Erythroblast (primary cell): ENCODE data around the gene OTUB1.

Source experiments
- GATA1 ChIP-seq: IDR thresholded peaks from 2 replicates; pipeline ENCODE4 v1.6.1; 2011; ENCODE audit warnings: low read depth, mild to moderate bottlenecking, control low read depth, low read length, moderate library complexity
- POLR2A ChIP-seq: IDR thresholded peaks from 2 replicates; pipeline ENCODE4 v1.6.1; 2011; ENCODE audit warnings: mild to moderate bottlenecking, low read length

- TF ChIP-seq POLR2A (no peak), GATA1 (no peak)
Observed at GRCh38 chr11:64041846-64042245, 55.6 kb downstream of the OTUB1 start.
